Sciatic nerve (tissue), 2 donors: ENCODE results near the gene SEPTIN2. TPM values are rescaled to one million over a fixed set of nuclear protein-coding genes. Genes with fewer than 3 reads are reported as not detected.

ENCODE experiments used
- ATAC-seq: fragments of 200-7000 bp; cut with Tn5 transposase; one replicate; pipeline ENCODE4 v1.9.1; 2020; ENCODE audit warnings: mild to moderate bottlenecking, moderate library complexity
- DNase-seq: peaks from one replicate; pipeline ENCODE4 v3.0.0-alpha.2; 2020; ENCODE audit warnings: low spot score
- intact Hi-C: fragments of 100-400 bp; cut with DNase I; formaldehyde crosslinking; loops from one replicate; pipeline ENCODE4 v1.14.2; 2022
- total RNA-seq: library from RNA; stranded (reverse); fragmentation: NEBNext Ultra II Directional; extraction: Animal tissue kit (Norgen Biotek cat#: 25700); gene quantifications from one replicate; pipeline ENCODE4 v1.2.1, GENCODE V29; 2021
- donor health status: DM: no; HTN: no; CAD: no.
- donor health status: DM: no; HTN: no; CAD: no.

SEPTIN2 gene
- total RNA-seq, 1 donor from 2014 or later = 315 TPM

DNA sequence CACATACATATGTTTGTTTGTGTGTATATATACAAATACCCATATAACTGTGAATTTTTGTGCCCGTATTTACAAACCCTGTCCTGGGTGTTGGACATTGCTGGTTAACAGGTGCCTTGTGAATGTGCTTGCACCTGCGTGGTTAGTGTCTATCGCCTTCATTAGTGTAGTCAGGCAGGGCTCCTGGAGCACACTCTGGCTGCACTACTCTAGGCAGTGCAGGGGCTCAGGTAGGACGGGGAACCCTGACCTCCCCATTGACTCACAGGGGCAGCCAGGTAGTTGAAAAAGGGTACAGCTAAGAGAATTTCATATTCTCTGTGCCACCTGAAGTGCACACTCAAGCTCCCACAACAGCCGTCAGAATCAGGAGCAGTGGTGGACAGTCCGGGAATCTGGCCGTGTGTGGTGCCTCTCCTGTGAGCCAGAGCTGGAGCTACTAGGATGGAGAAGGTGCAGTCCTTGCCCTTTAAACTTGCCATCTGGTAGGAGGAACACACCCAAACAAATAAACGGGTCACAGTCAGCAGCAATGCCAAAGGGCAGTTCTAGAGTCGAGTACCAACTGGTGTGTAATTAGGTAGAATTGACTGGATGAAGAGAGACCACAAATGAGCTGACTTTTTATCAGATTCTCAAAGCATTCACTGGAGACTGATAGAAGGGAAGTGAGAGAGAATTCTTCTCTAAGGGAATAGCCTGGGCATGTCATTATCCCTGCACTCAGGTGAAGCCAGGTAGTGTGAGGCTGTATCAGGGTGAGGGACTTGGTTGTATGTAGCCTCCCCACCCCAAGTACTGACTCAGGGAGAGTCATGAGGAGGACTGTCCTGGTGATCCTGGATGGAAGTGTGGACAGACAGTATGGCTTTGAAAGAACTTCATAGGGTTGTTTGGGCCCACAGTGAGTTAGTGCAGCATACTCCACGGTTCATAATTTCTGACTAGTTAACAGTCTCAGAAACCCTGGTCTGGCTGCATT lies 84.5 kb downstream of the SEPTIN2 start:
- ATAC-seq (no peak), DNase-seq (no peak)
- intact Hi-C loops = no loop called here

Other genes starting within 250 kb of the SEPTIN2 start
- 33.5 TPM for gene MTERF4, start 213.6 kb upstream of the SEPTIN2 start, total RNA-seq
- 7.0 TPM for gene PASK, start 166.5 kb upstream of the SEPTIN2 start, total RNA-seq
- 45.3 TPM for gene PPP1R7, start 165.5 kb upstream of the SEPTIN2 start, total RNA-seq
- 3.8 TPM for gene ANO7, start 127.2 kb upstream of the SEPTIN2 start, total RNA-seq
- 398 TPM for gene HDLBP, start 253 bp upstream of the SEPTIN2 start, total RNA-seq
- 69.7 TPM for gene FARP2, start 40.4 kb downstream of the SEPTIN2 start, total RNA-seq
- 125 TPM for gene STK25, start 192.7 kb downstream of the SEPTIN2 start, total RNA-seq
- 31.1 TPM for gene BOK, start 242.8 kb downstream of the SEPTIN2 start, total RNA-seq